ENCODE measurements around the gene RERE.

RERE gene

GRCh38 chr1:8565802-8566201 is 251.6 kb downstream of the RERE start:
- no peak for DNase-seq

- no peak for DNase-seq
Measured at GRCh38 chr1:8563944-8564537, 253.4 kb downstream of the RERE start.

GRCh38 chr1:8562881-8563865 is 254.3 kb downstream of the RERE start:
- no peak for DNase-seq

DNA sequence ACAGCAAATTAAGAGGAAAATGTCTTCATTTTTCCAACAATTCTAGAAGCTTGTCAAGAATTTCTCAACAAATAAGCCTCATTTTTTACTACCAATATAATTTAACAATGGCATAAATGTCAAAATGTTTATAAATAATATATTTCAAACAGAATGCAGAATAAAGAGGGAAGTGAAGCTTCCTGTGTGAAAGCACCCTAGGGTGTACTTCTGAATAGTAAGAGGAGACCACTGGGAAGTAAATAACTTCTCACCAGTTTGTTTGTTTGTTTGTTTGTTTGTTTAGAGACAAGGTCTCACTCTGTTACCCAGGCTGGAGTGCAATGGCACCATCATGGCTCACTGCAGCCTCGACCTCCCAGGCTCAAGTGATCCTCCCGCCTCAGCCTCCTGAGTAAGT is 255.2 kb downstream of the RERE start:
- no peak for DNase-seq

- peak; percentile 30 for DNase-seq
Measured at GRCh38 chr1:8560611-8561544, 256.6 kb downstream of the RERE start.

- no peak for DNase-seq
Measured at GRCh38 chr1:8560035-8560434, 257.4 kb downstream of the RERE start.

GRCh38 chr1:8555582-8555981 is 261.9 kb downstream of the RERE start:
- no peak for DNase-seq

DNA sequence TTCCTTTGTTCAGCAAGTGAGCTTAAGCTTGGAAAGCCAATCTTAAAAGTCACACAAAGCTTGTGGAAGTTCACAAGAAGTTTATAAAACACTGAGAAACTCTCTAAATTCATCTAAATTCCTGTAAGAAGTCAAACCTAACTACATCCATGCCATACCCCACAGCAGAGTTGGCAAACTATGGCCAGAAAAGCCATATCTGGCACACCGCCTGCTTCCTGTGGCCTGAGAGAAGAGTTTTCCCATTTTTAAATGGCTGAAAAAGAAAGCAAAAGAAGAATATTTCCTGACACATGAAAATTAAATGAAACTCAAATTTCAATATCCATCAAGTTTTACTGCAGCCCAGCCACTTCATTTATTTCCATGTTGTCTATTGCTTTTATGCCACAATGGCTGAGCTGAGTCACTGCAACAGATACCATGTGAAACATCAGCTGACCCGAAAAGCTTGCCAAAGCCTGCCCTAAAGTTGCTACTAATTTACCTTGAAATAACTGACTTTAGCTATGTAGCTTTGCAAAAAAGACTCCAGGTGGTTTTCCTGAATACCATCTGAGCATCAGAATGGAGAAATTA is 262.4 kb downstream of the RERE start:
- no peak for DNase-seq

DNA sequence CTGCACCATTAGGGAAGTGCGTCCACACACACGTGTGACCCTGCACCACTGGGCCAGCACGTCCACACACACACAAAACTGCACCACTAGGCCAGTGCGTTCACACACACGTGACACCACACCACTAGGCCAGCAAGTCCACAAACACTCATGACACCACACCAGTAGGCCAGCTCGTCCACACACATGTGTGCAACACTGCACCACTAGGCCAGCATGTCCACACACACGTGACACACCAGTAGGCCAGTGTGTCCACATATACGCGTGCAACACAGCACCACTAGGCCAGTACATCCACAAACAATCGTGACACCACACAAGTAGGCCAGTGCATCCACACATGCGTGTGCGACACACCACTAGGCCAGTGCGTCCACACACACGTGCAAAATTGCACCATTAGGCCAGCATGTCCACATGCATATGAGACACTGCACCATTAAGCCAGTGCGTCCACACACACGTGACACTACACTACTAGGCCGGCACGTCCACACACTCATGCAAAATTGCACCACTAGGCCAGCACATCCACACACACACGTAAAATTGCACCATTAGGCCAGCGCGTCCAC is 264.5 kb downstream of the RERE start:
- DNase-seq: no peak

DNA sequence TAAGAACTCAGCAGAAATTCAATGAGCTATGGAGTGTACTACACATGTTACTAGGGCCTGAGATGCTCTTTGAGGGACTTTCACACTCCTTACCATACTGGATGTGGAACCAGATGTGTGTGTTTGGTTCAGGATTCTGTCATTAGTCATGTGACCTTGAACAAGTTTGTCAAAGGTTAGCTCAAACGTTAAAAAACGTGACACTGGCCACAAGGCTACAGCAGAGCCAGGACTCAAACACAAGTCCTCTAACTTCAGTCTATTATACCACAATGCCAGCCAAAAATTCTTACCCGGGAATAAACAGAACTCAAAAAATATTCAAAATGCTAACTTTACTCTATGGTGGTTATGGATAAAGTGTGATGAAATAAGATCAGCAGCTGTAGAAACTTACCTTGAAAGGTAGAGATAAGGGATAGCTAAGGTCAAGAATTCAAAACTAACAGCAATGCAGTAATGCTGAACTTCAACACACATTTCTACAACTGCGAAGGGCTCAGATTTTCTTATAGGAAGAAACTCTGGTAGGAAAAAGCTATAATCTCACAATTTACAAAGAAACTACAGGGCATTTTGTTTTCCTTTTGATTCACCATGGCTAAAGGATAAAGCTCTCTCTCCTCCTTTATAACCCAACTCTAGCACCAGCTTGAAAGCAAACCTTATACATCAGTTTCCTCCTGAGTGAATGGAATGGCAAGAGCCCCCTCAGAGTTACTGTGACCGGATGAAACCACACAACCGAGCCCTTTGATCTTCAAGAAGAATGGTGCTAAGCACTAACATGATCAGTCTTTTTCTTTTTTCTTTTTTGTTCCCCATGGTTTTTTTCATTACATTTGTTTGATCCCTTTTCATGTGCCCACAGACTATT is 265.6 kb downstream of the RERE start:
- DNase-seq: no peak

- DNase-seq: no peak
Measured at GRCh38 chr1:8551057-8551456, 266.4 kb downstream of the RERE start.

GRCh38 chr1:8547791-8548190 is 269.6 kb downstream of the RERE start:
- DNase-seq: no peak

DNA sequence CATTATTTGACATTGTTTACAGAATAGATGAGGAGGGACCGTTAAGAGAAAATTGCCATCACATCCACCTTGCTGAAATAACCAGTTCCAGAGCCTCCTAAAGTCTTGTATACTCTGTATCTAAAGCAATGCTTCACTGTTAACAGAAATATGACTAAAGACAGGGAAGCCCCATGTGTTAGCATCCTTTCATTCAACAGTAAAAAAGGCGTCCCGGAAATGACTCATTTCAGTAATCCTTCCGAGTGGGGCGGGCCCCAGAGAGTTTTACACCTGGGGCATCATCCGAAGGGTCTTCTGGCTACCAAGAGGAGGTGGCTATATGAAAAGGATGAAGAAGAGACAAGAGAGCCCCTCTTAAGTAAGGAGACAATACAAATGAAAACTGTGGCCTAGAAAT is 272.4 kb downstream of the RERE start:
- no peak for DNase-seq

GRCh38 chr1:8544644-8545043 is 272.8 kb downstream of the RERE start:
- DNase-seq: no peak

- DNase-seq: no peak
Measured at GRCh38 chr1:8543965-8544364, 273.5 kb downstream of the RERE start.

GRCh38 chr1:8541961-8542521 is 275.4 kb downstream of the RERE start:
- no peak for DNase-seq

DNA sequence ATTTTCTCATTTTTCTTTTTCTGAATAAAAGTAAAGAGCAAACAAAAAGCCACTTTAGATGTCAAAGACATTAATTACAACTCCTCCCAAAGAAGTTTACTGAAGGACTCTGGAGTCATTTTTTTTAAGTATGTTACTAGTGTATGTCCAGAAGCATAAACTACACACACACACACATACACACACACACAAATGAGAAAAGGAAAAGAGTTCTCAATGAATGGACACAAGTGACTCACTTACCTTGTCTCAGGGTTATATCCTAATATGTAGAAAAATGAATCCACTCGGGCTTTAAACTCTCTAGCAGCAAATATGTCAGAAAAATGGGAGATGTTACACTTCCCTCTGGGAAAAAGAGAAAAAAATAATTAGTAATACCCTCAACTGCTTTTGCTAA is 276.5 kb downstream of the RERE start:
- DNase-seq: no peak

DNA sequence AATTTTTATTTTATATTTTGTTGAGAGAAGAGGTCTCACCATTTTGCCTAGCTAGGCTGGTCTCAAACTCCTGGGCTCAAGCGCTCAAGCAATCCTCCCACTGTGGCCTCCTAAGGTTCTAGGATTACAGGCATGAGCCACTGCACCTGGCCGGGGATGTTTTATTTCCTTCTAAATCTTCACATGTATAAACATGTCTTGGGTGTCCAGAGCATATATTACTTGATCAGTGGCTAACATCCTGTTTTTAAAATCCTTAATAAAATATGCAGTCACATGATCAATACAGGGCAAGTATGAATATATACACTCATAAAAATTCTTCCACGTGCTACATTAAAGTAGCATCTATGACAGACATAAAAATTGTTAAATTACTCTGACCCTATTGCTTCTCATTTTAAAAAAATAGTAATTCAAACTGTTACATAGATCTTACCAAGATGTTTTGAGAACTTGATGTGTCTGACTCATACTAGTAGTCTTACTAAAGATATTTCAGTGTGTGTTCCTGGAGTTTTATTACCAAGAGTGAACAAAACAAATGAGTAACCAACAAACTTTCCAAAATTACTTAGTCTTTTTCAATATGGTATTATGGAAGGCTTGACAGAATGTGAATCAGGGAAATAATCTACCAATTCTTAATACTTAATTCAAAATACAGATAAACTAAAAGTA is 277.0 kb downstream of the RERE start:
- DNase-seq: no peak

GRCh38 chr1:8539683-8540082 is 277.8 kb downstream of the RERE start:
- DNase-seq: no peak

DNA sequence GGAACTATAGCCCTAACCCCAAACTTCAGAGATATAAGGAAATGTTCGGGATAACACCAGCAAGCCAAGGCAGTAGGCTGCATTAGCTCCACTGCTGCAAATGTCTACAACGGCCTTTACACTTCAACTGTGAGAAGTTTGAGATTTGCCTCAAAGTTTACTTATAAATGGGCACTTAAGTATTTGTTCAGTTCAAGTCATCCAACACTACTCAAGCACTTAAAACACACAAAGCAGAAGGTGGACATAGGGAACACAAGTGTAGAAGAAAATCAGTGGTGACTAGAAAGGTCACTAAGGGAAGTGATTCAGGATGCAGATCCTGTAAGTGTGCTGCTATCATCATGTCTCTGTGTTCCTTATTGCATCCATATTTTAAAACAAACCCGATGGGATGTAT is 278.9 kb downstream of the RERE start:
- DNase-seq: no peak

DNA sequence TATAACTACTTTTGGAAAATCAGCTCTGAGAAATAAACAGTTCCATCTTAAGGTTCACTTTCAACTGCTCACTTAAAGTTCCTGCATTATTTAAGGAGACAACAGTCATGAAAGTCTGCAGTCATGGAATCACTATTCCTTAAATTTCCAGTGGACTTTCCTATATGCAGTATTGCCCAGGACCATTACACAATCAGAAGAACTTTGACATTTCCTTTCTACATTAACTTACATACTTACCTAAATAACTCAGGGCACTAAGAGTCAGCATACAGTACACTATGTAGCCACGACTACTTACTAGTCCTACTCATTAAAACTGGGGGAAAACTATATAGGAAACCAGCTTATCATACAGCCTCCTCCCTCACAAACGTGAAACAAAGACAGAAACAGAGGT is 279.4 kb downstream of the RERE start:
- DNase-seq: no peak

Data from NCI-H1694 (cell line).